HG03565 (cell line): Measurements from ENCODE around the gene KRT2.

Experiments
- ATAC-seq: cut with Tn5 transposase; IDR thresholded peaks from one replicate; pipeline ENCODE4 v1.9.1; 2021; ENCODE audit warnings: mild to moderate bottlenecking, moderate library complexity; ENCODE audit not compliant: unreplicated experiment

Gene KRT2

DNA sequence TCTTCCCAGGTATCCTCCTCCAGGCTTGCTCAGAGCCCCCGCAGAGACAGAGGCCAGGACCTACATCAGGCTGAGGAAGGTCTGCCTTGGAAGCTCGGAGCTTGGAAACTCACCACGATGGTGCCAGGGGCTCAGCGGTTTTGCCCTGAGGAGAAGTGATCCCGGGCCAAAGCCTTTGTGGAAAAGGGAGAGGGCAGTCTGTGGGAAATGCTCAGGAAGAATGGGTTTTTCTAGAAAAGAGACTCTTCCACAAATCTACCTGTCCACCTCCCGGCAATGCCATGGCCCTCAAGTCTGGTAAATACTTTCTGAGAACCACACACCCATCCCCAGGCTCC lies 8.0 kb downstream of the KRT2 start:
- no peak for ATAC-seq

DNA sequence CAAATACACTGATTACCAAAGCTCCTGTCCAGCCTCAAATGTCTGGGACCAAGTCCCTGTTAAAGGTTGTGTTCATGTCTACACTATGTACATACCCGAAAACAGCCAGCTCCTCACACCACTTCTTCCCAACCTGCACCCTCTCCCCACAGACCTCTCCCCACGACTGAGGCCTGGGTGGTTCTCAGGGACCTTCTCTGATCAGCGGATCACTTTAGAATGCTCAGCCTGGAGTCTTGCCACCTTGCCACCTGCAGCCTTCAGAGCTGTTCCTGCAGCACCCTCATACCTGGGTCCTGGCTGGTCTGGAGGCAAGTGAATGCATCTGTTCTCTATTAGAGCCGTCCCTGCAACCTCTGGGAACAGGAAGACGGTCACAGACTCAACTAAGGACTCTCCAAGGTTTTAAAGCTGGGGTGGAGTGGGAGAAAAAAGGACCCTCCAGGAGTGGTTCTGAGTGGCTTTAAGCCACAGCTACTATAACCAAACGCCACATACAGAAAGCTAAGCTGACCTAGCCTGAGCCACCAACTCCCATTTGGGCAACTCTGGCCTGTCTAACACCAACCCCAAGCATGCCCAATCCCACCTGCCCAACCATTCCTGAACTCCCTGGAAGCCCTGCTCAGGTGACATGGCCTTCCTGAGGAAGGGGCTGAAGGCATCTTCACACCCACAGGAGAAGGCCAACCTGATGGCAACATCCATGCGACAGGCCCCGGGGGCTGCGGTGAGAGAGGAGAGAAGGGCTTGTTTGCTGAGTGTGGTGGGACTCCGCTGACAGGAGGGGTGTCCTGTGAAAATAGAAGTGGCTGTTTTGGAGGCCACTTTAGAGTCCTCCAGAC lies 8.6 kb downstream of the KRT2 start:
- ATAC-seq = no peak

DNA sequence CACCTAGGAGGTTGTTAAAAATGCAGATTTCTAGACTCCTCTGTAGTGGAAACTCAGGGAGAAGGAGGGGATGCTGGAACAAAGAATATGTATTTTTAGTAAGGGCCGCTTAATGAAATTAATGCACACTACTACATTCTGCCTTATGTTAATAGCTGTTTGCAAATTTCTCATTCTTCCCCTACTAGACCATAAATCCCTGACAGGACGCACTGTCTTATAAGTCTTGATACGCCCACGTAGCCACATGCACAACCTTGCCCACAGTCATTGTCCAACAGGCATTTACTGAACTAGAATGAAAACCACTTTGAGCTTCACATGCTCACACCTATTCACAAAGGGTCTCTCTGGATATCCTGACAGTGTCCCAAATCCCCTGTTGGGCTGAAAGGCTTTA lies 10.5 kb downstream of the KRT2 start:
- ATAC-seq = no peak

GRCh38 chr12:52637299-52637698 lies 14.7 kb downstream of the KRT2 start:
- ATAC-seq = no peak

DNA sequence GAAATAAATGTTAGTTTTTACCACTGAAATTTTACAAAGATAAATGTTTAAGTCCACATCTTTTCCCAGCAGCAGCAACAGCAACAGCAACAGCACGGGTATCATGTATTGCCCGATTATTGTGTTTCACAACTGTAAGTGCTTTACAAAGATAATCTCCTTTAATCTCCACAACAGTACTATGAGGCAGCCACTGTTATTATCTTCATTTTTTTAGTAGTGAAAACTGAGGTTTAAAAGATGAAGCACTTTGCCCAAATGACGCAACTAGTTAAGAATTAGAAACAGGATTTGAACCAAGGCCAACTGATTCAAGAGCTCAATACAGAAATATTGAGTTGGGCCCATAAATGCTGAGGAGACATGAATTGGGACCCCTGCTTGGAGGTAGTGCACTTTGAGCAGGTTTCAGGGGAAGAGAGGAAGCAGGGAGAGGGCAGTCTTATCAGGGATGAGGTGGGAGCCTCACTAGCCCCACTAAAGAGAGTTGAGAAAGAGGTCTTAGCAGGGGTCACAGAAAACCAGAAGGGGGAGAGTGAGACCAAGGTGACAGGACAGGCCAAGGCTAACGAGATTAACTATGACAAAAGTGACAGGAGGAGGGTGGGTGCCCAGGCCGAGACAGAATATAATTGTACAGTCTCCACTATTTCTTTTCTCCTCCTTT lies 15.3 kb downstream of the KRT2 start:
- ATAC-seq = no peak

- ATAC-seq = no peak
Measured at GRCh38 chr12:52636189-52636588, 15.8 kb downstream of the KRT2 start.

- ATAC-seq = no peak
Measured at GRCh38 chr12:52634266-52635056, 17.6 kb downstream of the KRT2 start.

GRCh38 chr12:52633383-52633782 lies 18.6 kb downstream of the KRT2 start:
- ATAC-seq = no peak

- ATAC-seq = no peak
Measured at GRCh38 chr12:52632656-52633055, 19.4 kb downstream of the KRT2 start.

DNA sequence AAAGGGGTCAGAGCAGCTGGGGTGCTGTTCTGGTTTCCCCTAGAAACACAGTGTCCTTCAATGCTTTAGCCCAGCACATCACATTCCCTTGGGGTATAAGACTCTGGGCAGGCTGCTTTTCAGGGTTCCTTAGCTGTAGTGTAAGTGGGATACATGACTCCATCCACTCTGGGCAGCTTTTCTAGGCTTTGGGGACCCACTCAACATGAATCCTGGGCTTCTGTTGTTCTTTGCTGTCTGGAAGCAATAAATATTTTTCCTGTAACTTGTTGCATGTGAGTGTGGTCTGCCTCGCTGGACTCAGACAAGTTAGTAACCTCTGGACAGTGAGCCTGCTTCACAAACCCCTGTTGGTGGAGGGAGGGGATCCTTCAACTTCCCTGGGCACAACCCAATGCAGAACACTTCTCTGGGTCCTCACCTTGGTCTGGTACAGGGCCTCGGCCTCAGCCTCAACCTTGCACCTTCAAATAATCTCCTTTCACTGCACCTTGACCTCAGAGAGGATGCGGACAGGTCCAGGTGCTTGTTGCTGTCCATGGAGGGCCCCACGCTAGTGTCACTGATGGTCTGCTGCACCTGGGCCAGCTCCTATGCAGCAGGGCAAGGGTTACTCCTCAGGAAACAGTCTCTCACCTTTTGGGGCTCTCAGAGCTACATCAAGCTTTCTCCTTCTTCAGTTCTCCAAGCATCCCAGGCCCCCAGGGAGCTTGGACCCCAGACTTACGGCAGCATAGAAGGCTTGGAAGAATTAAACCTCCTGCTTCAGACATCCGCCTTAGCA lies 20.1 kb downstream of the KRT2 start:
- ATAC-seq = no peak

- no peak for ATAC-seq
Measured at GRCh38 chr12:52631264-52631663, 20.7 kb downstream of the KRT2 start.

DNA sequence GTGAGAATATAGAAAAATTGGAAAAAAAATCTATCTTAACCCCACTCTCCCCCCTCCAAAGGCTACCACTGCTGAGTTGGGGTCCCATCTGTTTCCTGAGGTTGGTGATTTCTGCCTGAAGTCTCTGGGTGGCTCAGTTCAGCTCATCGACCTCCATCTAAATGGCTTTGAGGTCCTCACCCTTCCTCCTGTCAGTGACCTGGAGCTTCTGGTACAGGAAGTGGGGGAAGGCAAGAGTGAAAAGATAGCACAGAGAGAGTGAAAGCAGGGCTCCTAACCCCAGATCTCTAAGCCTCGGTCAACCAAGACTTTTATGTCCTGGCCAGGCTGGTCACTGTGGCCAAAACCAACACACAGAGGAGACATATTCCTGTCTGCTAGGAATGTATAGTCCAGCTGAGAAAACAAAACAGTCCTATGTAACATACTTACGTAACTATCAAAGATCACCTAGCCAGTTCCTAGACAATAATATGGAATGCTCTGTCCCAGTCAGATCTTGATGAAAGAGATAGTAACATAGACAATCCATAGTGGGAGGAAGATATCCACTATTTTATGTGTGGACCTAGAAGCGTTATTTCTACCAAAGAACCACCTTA lies 21.3 kb downstream of the KRT2 start:
- ATAC-seq = no peak

GRCh38 chr12:52630008-52630500 lies 22.0 kb downstream of the KRT2 start:
- ATAC-seq = no peak

DNA sequence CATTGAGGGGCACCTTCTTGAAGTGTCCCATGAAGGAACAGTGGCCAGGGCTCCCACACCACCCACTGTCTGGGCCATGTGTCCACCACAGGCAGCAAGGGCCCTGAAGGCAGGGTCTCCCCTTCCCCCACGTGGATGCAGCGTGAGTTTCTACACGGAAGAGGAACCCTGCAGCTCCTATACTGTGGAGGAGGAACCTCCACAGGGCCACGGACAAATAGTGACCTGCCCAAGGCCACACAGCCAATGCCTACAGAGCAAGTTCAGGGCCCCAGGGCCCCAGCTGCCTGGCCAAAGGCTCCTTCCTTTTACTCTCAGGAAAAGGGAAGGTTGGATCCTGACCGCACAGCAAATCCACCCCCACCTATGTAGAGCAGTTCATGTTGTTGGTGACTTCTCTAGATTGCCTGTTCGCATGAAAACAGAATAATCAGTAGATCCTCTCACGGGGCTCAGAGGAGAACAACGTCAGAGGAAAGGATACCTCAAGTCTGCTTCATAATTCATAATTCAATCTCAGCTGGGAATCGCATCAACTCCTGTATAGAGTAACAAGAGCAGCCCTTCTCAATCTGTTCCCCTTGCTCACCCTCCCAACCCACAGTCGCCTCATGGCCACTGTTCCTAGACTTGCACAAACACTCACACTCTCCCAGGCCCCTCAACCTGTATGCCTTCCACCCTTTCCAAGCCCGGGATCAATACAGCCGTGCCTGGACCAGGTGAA lies 22.6 kb downstream of the KRT2 start:
- no peak for ATAC-seq

GRCh38 chr12:52628841-52629240 lies 23.2 kb downstream of the KRT2 start:
- no peak for ATAC-seq

- no peak for ATAC-seq
Measured at GRCh38 chr12:52628111-52628507, 23.9 kb downstream of the KRT2 start.

DNA sequence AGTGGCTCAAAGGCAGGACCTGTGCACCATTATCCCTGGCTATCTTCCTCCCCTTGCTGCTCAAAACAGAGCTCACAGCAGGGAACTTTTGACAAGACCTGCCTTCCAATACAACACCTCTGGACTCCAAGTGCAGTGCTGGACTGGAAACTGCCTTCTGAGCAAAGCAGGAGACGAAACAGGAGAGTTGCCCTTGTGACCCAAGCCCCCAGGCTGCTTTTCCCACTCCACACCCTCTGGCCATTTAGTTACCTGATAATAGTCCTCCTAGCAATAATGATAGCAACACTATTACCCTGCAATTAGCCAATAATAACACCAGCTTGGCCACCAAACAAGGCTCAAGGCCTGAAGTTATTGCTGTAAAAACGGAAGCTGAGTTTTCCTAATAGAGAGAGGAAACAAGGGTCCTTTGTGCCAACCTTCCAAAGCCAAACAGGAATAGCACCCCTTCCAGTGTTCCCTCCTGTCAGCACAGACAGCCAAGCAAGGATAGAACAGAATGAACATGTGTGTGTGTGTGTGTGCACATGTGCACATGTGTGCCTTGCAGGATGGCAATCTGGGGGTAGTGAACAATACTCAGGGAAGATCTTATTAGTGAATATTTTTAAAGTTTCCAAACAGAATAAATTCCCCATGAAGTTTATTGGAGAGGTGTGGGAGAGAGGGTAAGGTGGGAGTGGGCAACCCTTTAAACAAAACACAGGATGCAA lies 24.5 kb downstream of the KRT2 start:
- ATAC-seq = no peak

DNA sequence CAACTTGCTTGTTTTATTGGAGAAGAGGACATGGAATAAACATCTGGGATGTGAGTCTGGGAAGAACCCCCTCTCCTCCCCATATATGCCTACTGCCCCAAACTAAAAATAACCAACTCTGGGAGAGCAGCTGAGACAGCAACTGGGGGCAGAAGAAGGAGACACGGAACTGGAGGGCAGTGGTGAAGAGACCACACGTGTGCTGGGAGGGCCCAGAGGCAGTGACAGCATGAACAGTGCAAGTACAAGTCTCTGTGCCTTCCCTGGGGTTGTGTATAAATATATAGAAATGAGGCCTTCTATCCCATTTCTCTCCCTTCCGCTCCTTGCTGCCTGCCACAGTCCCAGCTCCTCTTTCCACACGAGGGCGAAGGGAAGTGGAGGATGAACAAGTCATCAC lies 29.7 kb downstream of the KRT2 start:
- no peak for ATAC-seq

DNA sequence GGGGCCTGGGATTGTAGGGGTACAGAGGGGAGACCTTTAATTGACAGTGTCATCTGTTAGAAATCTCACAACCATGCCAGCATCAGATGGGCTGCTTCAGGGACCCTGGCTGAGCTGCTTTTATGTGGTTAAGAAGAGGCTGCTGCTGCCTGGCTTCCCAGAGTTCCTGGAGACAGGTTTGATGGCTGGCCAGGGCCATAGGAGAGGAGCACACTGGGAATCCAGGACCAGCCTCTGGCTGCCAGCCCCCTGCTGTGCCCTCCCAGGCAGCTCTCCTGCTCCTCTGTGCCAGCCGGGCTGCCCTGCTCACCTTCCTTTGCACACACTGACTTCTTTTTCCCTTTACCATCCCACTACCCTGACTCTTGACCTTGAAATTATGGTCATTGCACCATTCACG lies 33.1 kb downstream of the KRT2 start:
- no peak for ATAC-seq
